Tibial nerve (tissue), 4 donors: ENCODE measurements around the gene PGAM2.

Experiments
- EP300 ChIP-seq, 2 donors: sonication (generic); formaldehyde crosslinking; IDR thresholded peaks; one replicate each; pipeline ENCODE4 v1.6.1; 2017; ENCODE audit warnings: antibody characterized with exemption in 2 of 2, mild to moderate bottlenecking in 1 of 2
- POLR2A ChIP-seq, 2 donors: fragments of 450-650 bp; IDR thresholded peaks; one replicate each; pipeline ENCODE4 v1.6.1; 2017; ENCODE audit warnings: antibody characterized with exemption in 2 of 2, mild to moderate bottlenecking in 2 of 2, moderate library complexity in 2 of 2
- TF ChIP-seq, protein P1 (sequence below), 5 experiments: fragments of 200-600 bp in 3 of 5; fragments of 450-650 bp in 2 of 5; sonication (generic) in 3 of 5; IDR thresholded peaks; one replicate each; pipeline ENCODE4 v1.5.1; 2016 to 2019; ENCODE audit warnings: antibody characterized with exemption in 5 of 5, mild to moderate bottlenecking in 3 of 5, moderate library complexity in 2 of 5

DNA sequence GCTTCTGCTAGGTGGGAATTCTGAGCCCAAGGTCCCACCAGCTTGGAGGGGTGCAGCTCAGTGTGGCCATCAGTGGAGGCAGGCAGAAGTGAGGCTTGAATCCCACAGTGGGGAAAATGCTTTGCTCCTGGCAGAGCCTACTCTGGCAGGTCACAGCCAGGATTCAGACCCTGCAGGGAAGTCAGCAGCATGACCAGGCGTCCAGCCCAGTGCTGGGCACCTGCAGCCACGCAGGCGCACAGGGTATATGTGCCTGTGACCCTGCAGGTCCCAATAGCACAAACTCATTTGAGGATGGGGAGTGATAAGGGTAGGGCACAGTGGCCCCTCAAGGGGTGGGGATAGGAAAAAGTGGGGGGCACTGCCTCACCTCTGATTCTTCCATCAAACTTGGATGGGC is 30.4 kb upstream of the PGAM2 start:
- TF ChIP-seq, protein P1, sequence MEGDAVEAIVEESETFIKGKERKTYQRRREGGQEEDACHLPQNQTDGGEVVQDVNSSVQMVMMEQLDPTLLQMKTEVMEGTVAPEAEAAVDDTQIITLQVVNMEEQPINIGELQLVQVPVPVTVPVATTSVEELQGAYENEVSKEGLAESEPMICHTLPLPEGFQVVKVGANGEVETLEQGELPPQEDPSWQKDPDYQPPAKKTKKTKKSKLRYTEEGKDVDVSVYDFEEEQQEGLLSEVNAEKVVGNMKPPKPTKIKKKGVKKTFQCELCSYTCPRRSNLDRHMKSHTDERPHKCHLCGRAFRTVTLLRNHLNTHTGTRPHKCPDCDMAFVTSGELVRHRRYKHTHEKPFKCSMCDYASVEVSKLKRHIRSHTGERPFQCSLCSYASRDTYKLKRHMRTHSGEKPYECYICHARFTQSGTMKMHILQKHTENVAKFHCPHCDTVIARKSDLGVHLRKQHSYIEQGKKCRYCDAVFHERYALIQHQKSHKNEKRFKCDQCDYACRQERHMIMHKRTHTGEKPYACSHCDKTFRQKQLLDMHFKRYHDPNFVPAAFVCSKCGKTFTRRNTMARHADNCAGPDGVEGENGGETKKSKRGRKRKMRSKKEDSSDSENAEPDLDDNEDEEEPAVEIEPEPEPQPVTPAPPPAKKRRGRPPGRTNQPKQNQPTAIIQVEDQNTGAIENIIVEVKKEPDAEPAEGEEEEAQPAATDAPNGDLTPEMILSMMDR (IDR thresholded peaks at IDR 0.05) = no peak
- TF ChIP-seq EP300 (IDR thresholded peaks at IDR 0.05) (no peak), POLR2A (IDR thresholded peaks at IDR 0.05) (no peak)
